GM12873 (cell line): Measurements from ENCODE around the gene KIF20B.

Source experiments
- CTCF ChIP-seq: IDR thresholded peaks from 2 replicates; pipeline ENCODE4 v1.5.1; 2012; ENCODE audit warnings: low read depth, mild to moderate bottlenecking, moderate library complexity, low read length, control low read depth; ENCODE audit not compliant: insufficient read depth; ENCODE audit errors: missing control alignments

KIF20B gene

GRCh38 chr10:89814278-89814677 lies 112.9 kb downstream of the KIF20B start:
- no peak for TF ChIP-seq CTCF

- TF ChIP-seq CTCF = no peak
Observed at GRCh38 chr10:89815049-89815853, 113.9 kb downstream of the KIF20B start.
